SK-N-SH (cell line): Measurements from ENCODE around the gene TXNDC17. TPM values are rescaled to one million over a fixed set of nuclear protein-coding genes. Genes with fewer than 3 reads are reported as not detected.
"Not testable (repeated sequence)": the region's sequence is repeated elsewhere in the genome, so short reads cannot be mapped to it uniquely, and the experiment has no call there.

Experiments
- CTCF ChIA-PET: fragments of 300-600, 350-600 bp; formaldehyde crosslinking; extraction: SDS; loops from one replicate; lab custom pipeline; 2021; lab: Yijun Ruan, JAX
- POLR2A ChIA-PET: fragments of 350-600 bp; sonication (Branson Sonifier 250); formaldehyde crosslinking; extraction: SDS; loops from one replicate; lab custom pipeline; 2020; ENCODE audit warnings: antibody characterized with exemption, inconsistent platforms; lab: Yijun Ruan, JAX
- DNase-seq: peaks from one replicate; pipeline ENCODE4 v3.0.0; 2012
- H2AFZ ChIP-seq: fragments of 200-600 bp; sonication (generic); 2 replicates; pipeline ENCODE4 v1.8.1; 2016; ENCODE audit warnings: antibody characterized with exemption, mild to moderate bottlenecking, low read depth
- H3F3A ChIP-seq: fragments of 200-600 bp; sonication (generic); replicated peaks from 2 replicates; pipeline ENCODE3; 2016; ENCODE audit warnings: antibody characterized with exemption, mild to moderate bottlenecking; ENCODE audit not compliant: insufficient read depth
- H3K27ac ChIP-seq, 2 experiments: fragments of 200-500 bp in 1 of 2; fragments of 200-600 bp in 1 of 2; sonication (Bioruptor generic) in 1 of 2; sonication (generic), shearing (Covaris generic) in 1 of 2; 2 replicates each; pipeline versions ENCODE4 v1.5.1 to v1.6.1; 2014 to 2016; ENCODE audit warnings: low read depth in 2 of 2, inconsistent platforms in 1 of 2, low read length in 1 of 2, mild to moderate bottlenecking in 1 of 2, mixed read lengths in 1 of 2
- H3K27me3 ChIP-seq: fragments of 200-600 bp; sonication (generic), shearing (Covaris generic); 2 replicates; pipeline ENCODE4 v1.6.1; 2016; ENCODE audit warnings: mixed run types; ENCODE audit not compliant: insufficient read depth
- H3K36me3 ChIP-seq, 2 experiments: fragments of 200-500 bp in 1 of 2; fragments of 200-600 bp in 1 of 2; sonication (Bioruptor generic) in 1 of 2; sonication (generic) in 1 of 2; replicated peaks in 1 of 2; 2 replicates each; pipeline versions ENCODE3 to v1.5.1; 2014 to 2016; ENCODE audit warnings: low read length in 1 of 2, mild to moderate bottlenecking in 1 of 2; ENCODE audit not compliant: insufficient read depth in 2 of 2, control insufficient read depth in 1 of 2
- H3K4me1 ChIP-seq, 2 experiments: fragments of 200-500 bp in 1 of 2; fragments of 200-600 bp in 1 of 2; sonication (Bioruptor generic) in 1 of 2; sonication (generic), shearing (Covaris generic) in 1 of 2; 2 replicates each; pipeline versions ENCODE4 v1.5.1 to v1.6.1; 2014 to 2016; ENCODE audit warnings: low read depth in 1 of 2, low read length in 1 of 2, mixed run types in 1 of 2; ENCODE audit not compliant: insufficient read depth in 2 of 2, control insufficient read depth in 1 of 2
- H3K4me2 ChIP-seq: fragments of 200-600 bp; sonication (generic), shearing (Covaris generic); 2 replicates; pipeline ENCODE4 v1.6.1; 2017; ENCODE audit warnings: mixed run types
- H3K4me3 ChIP-seq, 2 experiments: fragments of 200-500 bp in 1 of 2; fragments of 200-600 bp in 1 of 2; sonication (Bioruptor generic) in 1 of 2; sonication (generic), shearing (Covaris generic) in 1 of 2; 2 replicates each; pipeline versions ENCODE4 v1.5.1 to v1.8.1; 2014 to 2016; ENCODE audit warnings: low read depth in 2 of 2, inconsistent platforms in 1 of 2, low read length in 1 of 2, mild to moderate bottlenecking in 1 of 2, mixed read lengths in 1 of 2, moderate library complexity in 1 of 2
- H3K79me2 ChIP-seq: fragments of 200-600 bp; sonication (generic); 2 replicates; pipeline ENCODE4 v1.8.1; 2017; ENCODE audit warnings: mild to moderate bottlenecking; ENCODE audit not compliant: insufficient read depth
- H3K9ac ChIP-seq: fragments of 200-600 bp; sonication (generic); 2 replicates; pipeline ENCODE4 v1.6.1; 2017; ENCODE audit warnings: mixed run types
- H3K9me2 ChIP-seq: fragments of 200-600 bp; sonication (generic); 2 replicates; pipeline ENCODE4 v1.6.1; 2017; ENCODE audit warnings: mixed run types
- H3K9me3 ChIP-seq: fragments of 200-600 bp; sonication (generic); 2 replicates; pipeline ENCODE4 v1.6.1; 2017; ENCODE audit warnings: mixed run types, mild to moderate bottlenecking, moderate library complexity
- H4K20me1 ChIP-seq: fragments of 200-600 bp; sonication (generic); 2 replicates; pipeline ENCODE4 v1.6.1; 2017; ENCODE audit warnings: mild to moderate bottlenecking, mixed run types; ENCODE audit not compliant: insufficient read depth
- ELF1 ChIP-seq: IDR thresholded peaks from 2 replicates; pipeline ENCODE4 v1.4.0; 2012
- FOXM1 ChIP-seq: IDR thresholded peaks from 2 replicates; pipeline ENCODE4 v1.4.0; 2012; ENCODE audit warnings: low read depth, mild to moderate bottlenecking
- JUND ChIP-seq: IDR thresholded peaks from 2 replicates; pipeline ENCODE4 v1.4.0; 2012
- RXRA ChIP-seq: IDR thresholded peaks from 2 replicates; pipeline ENCODE4 v1.4.0; 2012; ENCODE audit warnings: low read depth, mild to moderate bottlenecking, borderline replicate concordance
- SIN3A ChIP-seq: IDR thresholded peaks from 2 replicates; pipeline ENCODE4 v1.6.1; 2012; ENCODE audit warnings: low read depth, mild to moderate bottlenecking, low read length, moderate library complexity, borderline replicate concordance
- TCF12 ChIP-seq: IDR thresholded peaks from 2 replicates; pipeline ENCODE4 v1.4.0; 2012
- YY1 ChIP-seq: IDR thresholded peaks from 2 replicates; pipeline ENCODE4 v1.4.0; 2012; ENCODE audit warnings: low read depth, mild to moderate bottlenecking
- WGBS: methylation state at CpG from one replicate; pipeline ENCODE4 v1.1.6; 2017; ENCODE audit warnings: low lambda C conversion rate; 5-methylcytosine and 5-hydroxymethylcytosine counted together
- polyA plus RNA-seq, 3 experiments: library from polyadenylated mRNA; depleted of rRNA; stranded (reverse); fragments of >200 nt; gene quantifications; 2 replicates each; pipeline ENCODE4 v1.2.3, GENCODE V29; 2012
- TF ChIP-seq, protein P1 (sequence below): IDR thresholded peaks from 2 replicates; pipeline ENCODE4 v1.4.0; 2012; ENCODE audit warnings: low read depth
- TF ChIP-seq, protein P2 (sequence below): fragments of 150-350 bp; IDR thresholded peaks from 2 replicates; pipeline ENCODE4 v1.6.1; 2016; ENCODE audit warnings: mild to moderate bottlenecking, low read depth, low read length
- TF ChIP-seq, protein P3 (sequence below): IDR thresholded peaks from 2 replicates; pipeline ENCODE4 v1.4.0; 2012; ENCODE audit warnings: low read depth, borderline replicate concordance

TXNDC17 gene
- polyA plus RNA-seq, 1 of the 3 experiments (the other 2 are of a cell fraction), result 644 TPM

DNA sequence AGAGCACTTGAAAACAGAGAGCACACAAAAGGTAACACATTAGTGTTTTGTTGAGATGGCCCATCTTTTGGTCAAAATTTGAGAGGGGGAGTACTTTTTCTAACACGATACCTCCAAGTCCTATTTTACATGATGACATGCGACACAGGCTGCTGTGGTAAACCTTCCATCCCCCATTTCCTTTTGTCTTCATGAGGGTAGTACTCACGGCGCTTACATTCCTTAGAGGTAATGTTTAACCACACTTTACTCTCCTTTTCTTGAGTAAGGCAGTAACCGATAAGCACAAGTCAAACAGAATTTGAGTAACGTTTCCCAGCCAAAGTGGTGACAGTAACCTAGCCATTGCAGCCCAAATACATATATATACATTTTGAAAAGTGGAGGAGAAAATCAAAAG, 48.7 kb upstream of the TXNDC17 start:
- TF ChIP-seq SIN3A, result no peak
- TF ChIP-seq FOXM1, result no peak
- no peak for TF ChIP-seq YY1
- TF ChIP-seq TCF12, result peak; percentile 30; the same call in 1 of the 2 replicates
- H3K4me2 ChIP-seq, result no peak overlapping the region
- no peaks in the 10 kb centered on the region for H3K9me3 ChIP-seq
- POLR2A ChIA-PET, result no interaction called here
- WGBS, result 69% methylated on average over 6 of the region's 6 CpGs
- H2AFZ ChIP-seq, result no peak overlapping the region
- H3K27me3 ChIP-seq, result no peaks in the 10 kb centered on the region
- H3K27ac ChIP-seq, result peak overlapping the region in 1 of 2 experiments; percentile 43; a peak in 3 of 4 replicates
- no peaks in the 10 kb centered on the region for H3K79me2 ChIP-seq
- no peaks in the 10 kb centered on the region for H4K20me1 ChIP-seq
- peaks cover 76 to 85% of the 10 kb centered on the region in 2 experiments for H3K36me3 ChIP-seq
- CTCF ChIA-PET, result no interaction called here
- H3K9ac ChIP-seq, result no peak overlapping the region
- no peaks in the 10 kb centered on the region for H3F3A ChIP-seq
- H3K4me1 ChIP-seq, result no peaks in the 10 kb centered on the region; a peak in 1 of 4 replicates
- no peaks in the 10 kb centered on the region for H3K9me2 ChIP-seq
- no peak overlapping the region for H3K4me3 ChIP-seq
- no peak for DNase-seq

DNA sequence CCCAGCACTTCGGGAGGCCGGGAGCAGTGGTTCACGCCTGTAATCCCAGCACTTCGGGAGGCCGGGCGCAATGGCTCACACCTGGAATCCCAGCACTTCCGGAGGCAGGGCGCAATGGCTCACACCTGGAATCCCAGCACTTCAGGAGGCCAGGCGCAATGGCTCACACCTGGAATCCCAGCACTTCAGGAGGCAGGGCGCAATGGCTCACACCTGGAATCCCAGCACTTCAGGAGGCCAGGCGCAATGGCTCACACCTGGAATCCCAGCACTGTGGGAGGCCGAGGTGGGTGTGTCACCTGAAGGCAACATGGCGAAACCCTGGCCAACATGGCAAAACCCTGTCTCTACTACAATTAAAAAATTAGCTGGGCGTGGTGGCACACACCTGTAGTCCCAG, 47.5 kb upstream of the TXNDC17 start:
- H3K4me2 ChIP-seq, H3K79me2 ChIP-seq, H2AFZ ChIP-seq, H3K4me3 ChIP-seq, H4K20me1 ChIP-seq, H3K9me2 ChIP-seq, H3F3A ChIP-seq, H3K27me3 ChIP-seq, H3K4me1 ChIP-seq, H3K9me3 ChIP-seq, CTCF ChIA-PET, DNase-seq, H3K9ac ChIP-seq, H3K27ac ChIP-seq, POLR2A ChIA-PET: not testable (repeated sequence)
- WGBS, result 97% methylated on average over 10 of the region's 14 CpGs
- peaks cover 73 to 85% of the 10 kb centered on the region in 2 experiments for H3K36me3 ChIP-seq

DNA sequence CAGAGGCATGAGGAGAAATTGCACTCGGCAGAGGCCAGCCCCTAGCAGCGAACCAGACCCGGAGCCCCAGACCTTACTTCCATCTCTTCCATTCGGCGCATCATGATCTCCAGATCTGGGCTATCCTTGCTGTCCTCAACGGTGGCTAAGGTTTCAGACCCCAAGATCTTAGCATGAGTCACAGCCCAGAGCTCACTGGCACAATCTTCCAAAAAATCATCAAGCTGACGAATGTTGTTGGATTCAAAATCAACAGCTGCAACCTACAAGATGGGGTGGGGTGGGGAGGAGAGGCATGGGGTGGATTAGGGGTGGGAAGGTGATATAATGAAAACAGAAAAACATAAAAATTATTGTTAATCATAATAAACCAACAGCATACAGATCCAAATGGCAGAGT, 44.8 kb upstream of the TXNDC17 start:
- CTCF ChIA-PET, result interaction anchor here (0.6 to 1.7 kb wide), 2 partner anchors 13 to 124 kb away, joined by 3 to 4 read pairs; no protein-coding TSS in a partner anchor
- H2AFZ ChIP-seq, result no peak overlapping the region
- POLR2A ChIA-PET, result no interaction called here

More for the DNA sequence above, 44.8 kb upstream of the TXNDC17 start:
- Histone ChIP-seq H3K9me3 (no peaks in the 10 kb centered on the region), H3K9me2 (no peaks in the 10 kb centered on the region), H3K36me3 (peaks cover 72 to 87% of the 10 kb centered on the region in 2 experiments)
- TF ChIP-seq, protein P1, sequence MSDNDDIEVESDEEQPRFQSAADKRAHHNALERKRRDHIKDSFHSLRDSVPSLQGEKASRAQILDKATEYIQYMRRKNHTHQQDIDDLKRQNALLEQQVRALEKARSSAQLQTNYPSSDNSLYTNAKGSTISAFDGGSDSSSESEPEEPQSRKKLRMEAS, result no peak
- no peak for TF ChIP-seq JUND
- TF ChIP-seq, protein P2, sequence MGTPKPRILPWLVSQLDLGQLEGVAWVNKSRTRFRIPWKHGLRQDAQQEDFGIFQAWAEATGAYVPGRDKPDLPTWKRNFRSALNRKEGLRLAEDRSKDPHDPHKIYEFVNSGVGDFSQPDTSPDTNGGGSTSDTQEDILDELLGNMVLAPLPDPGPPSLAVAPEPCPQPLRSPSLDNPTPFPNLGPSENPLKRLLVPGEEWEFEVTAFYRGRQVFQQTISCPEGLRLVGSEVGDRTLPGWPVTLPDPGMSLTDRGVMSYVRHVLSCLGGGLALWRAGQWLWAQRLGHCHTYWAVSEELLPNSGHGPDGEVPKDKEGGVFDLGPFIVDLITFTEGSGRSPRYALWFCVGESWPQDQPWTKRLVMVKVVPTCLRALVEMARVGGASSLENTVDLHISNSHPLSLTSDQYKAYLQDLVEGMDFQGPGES, result no peak
- no peak for TF ChIP-seq FOXM1
- TF ChIP-seq SIN3A, result no peak
- TF ChIP-seq, protein P3, sequence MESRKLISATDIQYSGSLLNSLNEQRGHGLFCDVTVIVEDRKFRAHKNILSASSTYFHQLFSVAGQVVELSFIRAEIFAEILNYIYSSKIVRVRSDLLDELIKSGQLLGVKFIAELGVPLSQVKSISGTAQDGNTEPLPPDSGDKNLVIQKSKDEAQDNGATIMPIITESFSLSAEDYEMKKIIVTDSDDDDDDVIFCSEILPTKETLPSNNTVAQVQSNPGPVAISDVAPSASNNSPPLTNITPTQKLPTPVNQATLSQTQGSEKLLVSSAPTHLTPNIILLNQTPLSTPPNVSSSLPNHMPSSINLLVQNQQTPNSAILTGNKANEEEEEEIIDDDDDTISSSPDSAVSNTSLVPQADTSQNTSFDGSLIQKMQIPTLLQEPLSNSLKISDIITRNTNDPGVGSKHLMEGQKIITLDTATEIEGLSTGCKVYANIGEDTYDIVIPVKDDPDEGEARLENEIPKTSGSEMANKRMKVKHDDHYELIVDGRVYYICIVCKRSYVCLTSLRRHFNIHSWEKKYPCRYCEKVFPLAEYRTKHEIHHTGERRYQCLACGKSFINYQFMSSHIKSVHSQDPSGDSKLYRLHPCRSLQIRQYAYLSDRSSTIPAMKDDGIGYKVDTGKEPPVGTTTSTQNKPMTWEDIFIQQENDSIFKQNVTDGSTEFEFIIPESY, result no peak
- TF ChIP-seq ELF1, result no peak
- no peak for TF ChIP-seq RXRA
- no peak for TF ChIP-seq YY1
- TF ChIP-seq, all 33 proteins: peak for 0
- Histone ChIP-seq H3F3A (no peaks in the 10 kb centered on the region), H4K20me1 (no peaks in the 10 kb centered on the region), H3K4me3 (no peak overlapping the region), H3K27me3 (no peaks in the 10 kb centered on the region), H3K4me1 (no peaks in the 10 kb centered on the region; a peak in 1 of 4 replicates), H3K4me2 (no peak overlapping the region), H3K79me2 (no peaks in the 10 kb centered on the region), H3K9ac (no peak overlapping the region), H3K27ac (no peak overlapping the region)
- no peak for DNase-seq
- 97% methylated on average over 7 of the region's 7 CpGs for WGBS
